GM12878 (cell line): ENCODE data around the gene FAM163B. TPM values are rescaled to one million over a fixed set of nuclear protein-coding genes. Genes with fewer than 3 reads are reported as not detected.
A peak's percentile ranks its signal among the peaks of the same experiment; 100 is the strongest.

Experiments
- ATAC-seq: fragments of 200-7000 bp; cut with Tn5 transposase; 3 replicates; pipeline ENCODE4 v1.9.1; 2020; ENCODE audit warnings: mild to moderate bottlenecking, moderate library complexity
- BruUV-seq: library from RNA; stranded (reverse); fragments of 400-500 nt; replicated peaks from 2 replicates; lab custom pipeline; 2021; lab: Mats Ljungman, UMichigan
- CTCF ChIA-PET: fragments of 300-600 bp; sonication (Branson Sonifier 250); formaldehyde crosslinking; extraction: SDS; loops from one replicate; lab custom pipeline; 2021; ENCODE audit warnings: inconsistent platforms; lab: Yijun Ruan, JAX
- POLR2A ChIA-PET: fragments of 350-600 bp; formaldehyde crosslinking; extraction: SDS; loops from one replicate; lab custom pipeline; 2021; ENCODE audit warnings: inconsistent platforms; lab: Charles Lee
- RAD21 ChIA-PET: fragments of 300-600 bp; sonication (Branson Sonifier 250); formaldehyde crosslinking; loops from one replicate; lab custom pipeline; 2023; ENCODE audit warnings: antibody characterized with exemption; ENCODE audit not compliant: unreplicated experiment; lab: Charles Lee
- SMC1A ChIA-PET: fragments of 300-600 bp; sonication (Branson Sonifier 250); formaldehyde crosslinking; loops from one replicate; lab custom pipeline; 2023; ENCODE audit not compliant: unreplicated experiment, uncharacterized antibody; lab: Charles Lee
- DNase-seq: peaks from one replicate; pipeline ENCODE4 v3.0.0-alpha.2; 2011; ENCODE audit warnings: low read depth, low spot score
- FAIRE-seq: peaks from 3 replicates; lab custom pipeline; 2011; peaks lifted over from hg19 to GRCh38; lab: Jason Lieb, UNC
- H2AFZ ChIP-seq: 2 replicates; pipeline ENCODE4 v1.6.0; 2011; ENCODE audit warnings: low read depth, low read length, control low read depth; ENCODE audit not compliant: control insufficient read depth
- H3K27ac ChIP-seq: 2 replicates; pipeline ENCODE4 v1.5.1; 2011; ENCODE audit warnings: control low read depth; ENCODE audit not compliant: control insufficient read depth, insufficient read depth
- H3K27me3 ChIP-seq, 2 experiments: replicated peaks in 1 of 2; 2 replicates each; pipeline versions ENCODE4 v1.6.0 to v1.6.1; 2011; ENCODE audit warnings: low read length in 1 of 2; ENCODE audit not compliant: control insufficient read depth in 2 of 2, insufficient read depth in 2 of 2
- H3K36me3 ChIP-seq, 2 experiments: 2 replicates each; pipeline ENCODE4 v1.5.1; 2011; ENCODE audit warnings: low read length in 1 of 2; ENCODE audit not compliant: control insufficient read depth in 2 of 2, insufficient read depth in 2 of 2
- H3K4me1 ChIP-seq: 2 replicates; pipeline ENCODE4 v1.6.1; 2011; ENCODE audit warnings: mild to moderate bottlenecking, low read length, moderate library complexity, mixed read lengths; ENCODE audit not compliant: control insufficient read depth, insufficient read depth
- H3K4me2 ChIP-seq: 2 replicates; pipeline ENCODE4 v1.6.0; 2011; ENCODE audit warnings: control low read depth; ENCODE audit not compliant: control insufficient read depth, insufficient read depth
- H3K4me3 ChIP-seq: fragments of 200-600 bp; sonication (generic); 2 replicates; pipeline ENCODE4 v1.5.1; 2016
- H3K79me2 ChIP-seq: 2 replicates; pipeline ENCODE4 v1.6.0; 2011; ENCODE audit warnings: low read length; ENCODE audit not compliant: control insufficient read depth, insufficient read depth
- H3K9ac ChIP-seq: 2 replicates; pipeline ENCODE4 v1.8.0; 2011; ENCODE audit warnings: low read length, control low read depth, mixed read lengths; ENCODE audit not compliant: control insufficient read depth, insufficient read depth
- H3K9me3 ChIP-seq: replicated peaks from 3 replicates; pipeline ENCODE4 v1.5.1; 2011; ENCODE audit warnings: mild to moderate bottlenecking, low read length; ENCODE audit not compliant: control insufficient read depth, insufficient read depth
- H4K20me1 ChIP-seq: 2 replicates; pipeline ENCODE4 v1.6.0; 2011; ENCODE audit not compliant: control insufficient read depth, insufficient read depth
- DPF2 ChIP-seq: fragments of 450-650 bp; IDR thresholded peaks from 2 replicates; pipeline ENCODE4 v1.6.1; 2017; ENCODE audit warnings: mild to moderate bottlenecking
- MEF2B ChIP-seq: fragments of 450-650 bp; IDR thresholded peaks from 2 replicates; pipeline ENCODE4 v1.6.1; 2018; ENCODE audit warnings: mild to moderate bottlenecking, moderate library complexity; ENCODE audit not compliant: partially characterized antibody, poor library complexity, severe bottlenecking
- PML ChIP-seq: IDR thresholded peaks from 2 replicates; pipeline ENCODE4 v1.6.1; 2012; ENCODE audit warnings: low read length, inconsistent platforms
- RB1 ChIP-seq: fragments of 450-650 bp; formaldehyde crosslinking; IDR thresholded peaks from 2 replicates; pipeline ENCODE4 v1.6.1; 2017; ENCODE audit warnings: mild to moderate bottlenecking, borderline replicate concordance
- SIN3A ChIP-seq: IDR thresholded peaks from 2 replicates; pipeline ENCODE4 v1.6.1; 2012; ENCODE audit warnings: low read depth, low read length, improper control_type of control experiment
- SREBF1 ChIP-seq: IDR thresholded peaks from 2 replicates; pipeline ENCODE4 v1.6.1; 2012; ENCODE audit warnings: mild to moderate bottlenecking, low read length
- WGBS: methylation state at CpG from one replicate; pipeline ENCODE4 v1.1.6; 2016; ENCODE audit warnings: low lambda C conversion rate; ENCODE audit not compliant: insufficient replicate concordance, insufficient coverage; ENCODE audit errors: missing lambda C conversion rate; 5-methylcytosine and 5-hydroxymethylcytosine counted together
- in situ Hi-C: fragments of 300-500 bp; cut with MboI; formaldehyde crosslinking; loops from 9 replicates; pipeline ENCODE4 v1.14.3; 2018; ENCODE audit warnings: mixed read lengths
- intact Hi-C: fragments of 100-400 bp; cut with micrococcal nuclease; formaldehyde crosslinking; loops from one replicate; pipeline ENCODE4 v1.14.2; 2022; ENCODE audit not compliant: unreplicated experiment
- polyA plus RNA-seq, 11 experiments: library from polyadenylated mRNA; depleted of rRNA in 4 of 11; unstranded in 6 of 11; stranded (reverse) in 5 of 11; fragments of >200 nt; fragmentation: Nextera tagmentation in 4 of 11; fragmentation: Illumina TruSeq in 1 of 11; extraction: Ambion mirVana in 4 of 11; extraction: Trizol in 1 of 11; gene quantifications; 1 replicate in 1 of 11; 2 replicates in 10 of 11; pipeline versions ENCODE4 v1.2.1 to v1.2.3, GENCODE V29; 2011 to 2016; ENCODE audit warnings: inconsistent platforms in 2 of 11, missing spikeins in 2 of 11, low read depth in 1 of 11
- total RNA-seq, 4 experiments: library from RNA; depleted of rRNA in 3 of 4; stranded (reverse); fragments of >200 nt in 3 of 4; fragmentation: Illumina TruSeq in 1 of 4; extraction: Trizol in 1 of 4; gene quantifications; 2 replicates each; pipeline versions ENCODE4 v1.2.1 to v1.2.3, GENCODE V29; 2013 to 2021

The FAM163B gene
- total and polyA plus RNA-seq, 10 of the 15 experiments (the other 5 are each of a cell fraction or from before 2014, with no cell fraction given), result not detected

DNA sequence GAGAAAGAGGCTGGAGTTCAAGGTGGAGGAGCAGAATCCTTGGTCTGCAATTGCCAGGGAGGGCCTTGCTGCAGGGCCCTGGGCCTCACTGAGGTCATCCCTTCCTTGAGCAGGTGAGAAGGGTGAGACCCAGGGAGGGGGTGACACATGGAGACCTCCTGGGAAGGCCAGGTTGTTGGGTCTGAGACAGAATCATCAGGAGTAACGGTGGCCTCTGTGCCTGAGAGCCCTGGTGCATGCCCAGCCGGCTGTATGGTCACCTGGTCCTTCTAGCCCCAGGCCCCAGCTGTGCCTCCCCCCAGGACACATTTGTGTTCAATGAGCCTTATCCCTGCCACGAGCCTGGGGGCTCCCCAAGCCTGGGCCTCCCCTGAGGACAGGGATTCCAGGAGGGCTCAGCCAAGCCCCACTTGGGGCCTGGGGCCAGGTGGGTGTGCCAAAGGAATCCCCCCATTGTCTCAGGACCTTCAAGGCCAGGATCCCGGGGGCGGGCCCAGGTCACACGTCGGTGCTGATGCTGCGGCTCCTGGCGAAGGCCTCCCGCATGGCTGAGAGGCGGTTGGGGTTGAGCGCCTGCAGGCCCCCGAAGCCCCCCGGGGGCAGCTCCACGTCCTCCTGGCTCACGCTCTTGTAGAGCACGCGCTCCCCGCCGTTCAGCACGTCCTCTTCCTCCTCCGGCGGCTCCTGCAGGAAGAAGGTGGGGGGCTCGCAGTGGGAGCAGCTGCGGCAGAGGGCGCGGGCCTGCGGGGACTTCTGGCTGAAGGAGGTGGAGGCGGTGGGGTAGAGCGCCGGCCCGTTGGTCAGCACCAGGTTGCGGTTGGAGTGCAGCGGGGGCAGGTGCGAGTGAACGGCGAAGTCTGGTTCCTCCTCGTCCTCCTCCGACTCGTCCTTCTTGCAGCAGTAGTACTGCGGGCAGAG is 30.4 kb downstream of the FAM163B start:
- BruUV-seq, result no TSS peak
- Histone ChIP-seq H3K4me1 (no peaks in the 10 kb centered on the region; the same call in 1 of the 2 replicates), H3K9me3 (no peaks in the 10 kb centered on the region)
- RAD21 ChIA-PET, result no interaction called here
- TF ChIP-seq DPF2, result 0 out of 2 replicates have a peak, but pooled peaks have one; percentile 15
- no peak for TF ChIP-seq RB1
- TF ChIP-seq PML, result no peak
- TF ChIP-seq SREBF1, result no peak
- TF ChIP-seq MEF2B, result no peak
- TF ChIP-seq, all 136 proteins: peak for 1
- SMC1A ChIA-PET, result no interaction called here
- Histone ChIP-seq H2AFZ (no peak overlapping the region), H3K4me2 (no peak overlapping the region), H3K9ac (no peak overlapping the region), H3K79me2 (no peaks in the 10 kb centered on the region), H3K27ac (no peak overlapping the region), H4K20me1 (no peaks in the 10 kb centered on the region; the same call in 1 of the 2 replicates), H3K36me3 (no peaks in the 10 kb centered on the region), H3K27me3 (peaks cover 15 to 27% of the 10 kb centered on the region in 2 experiments; a peak in 3 of 4 replicates), H3K4me3 (no peak overlapping the region)
- in situ Hi-C loops, result no loop called here
- CTCF ChIA-PET, result no interaction called here
- FAIRE-seq, result no peak
- intact Hi-C loops, result no loop called here
- DNase-seq, result no peak
- POLR2A ChIA-PET, result no interaction called here
- 3% methylated on average over 26 of the region's 41 CpGs for WGBS
- peak; percentile 20; the same call in 2 of the 3 replicates for ATAC-seq

DNA sequence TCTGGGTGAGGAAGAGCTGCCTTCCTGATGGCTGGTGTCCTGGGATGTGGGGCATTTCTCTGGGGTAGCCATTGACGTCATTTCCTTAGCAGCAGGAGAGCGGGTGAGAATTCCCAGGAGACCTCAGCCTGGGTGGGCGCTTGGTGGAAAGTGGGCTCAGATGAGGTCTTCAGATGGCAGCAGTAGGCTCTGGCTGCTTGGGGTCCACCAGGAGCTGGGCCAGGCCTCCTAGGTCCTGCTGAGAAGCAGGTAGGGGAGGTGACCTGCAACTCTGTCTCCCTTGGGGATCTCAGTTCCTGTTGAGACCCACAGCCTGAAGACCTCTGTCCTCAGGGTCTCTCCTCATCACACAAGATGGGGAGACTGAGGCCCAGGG is 31.5 kb downstream of the FAM163B start:
- ChIA-PET SMC1A (interaction anchor here (0.6 kb wide), 1 partner anchor 1372 kb away, joined by 3 read pairs; no protein-coding TSS in a partner anchor), CTCF (no interaction called here), POLR2A (no interaction called here), RAD21 (no interaction called here)
- H2AFZ ChIP-seq, result no peak overlapping the region
- no peaks in the 10 kb centered on the region for H3K36me3 ChIP-seq
- FAIRE-seq, result no peak
- no peaks in the 10 kb centered on the region for H3K79me2 ChIP-seq
- H3K9me3 ChIP-seq, result no peaks in the 10 kb centered on the region
- H4K20me1 ChIP-seq, result no peaks in the 10 kb centered on the region; the same call in 1 of the 2 replicates
- peaks cover 11 to 21% of the 10 kb centered on the region in 2 experiments; a peak in 3 of 4 replicates for H3K27me3 ChIP-seq
- no TSS peak for BruUV-seq
- H3K4me2 ChIP-seq, result no peak overlapping the region
- H3K27ac ChIP-seq, result no peak overlapping the region
- intact Hi-C loops (no loop called here), in situ Hi-C loops (no loop called here)
- no peak overlapping the region for H3K4me3 ChIP-seq
- ATAC-seq, result no peak
- H3K4me1 ChIP-seq, result no peaks in the 10 kb centered on the region; the same call in 1 of the 2 replicates
- 10% methylated on average over 3 of the region's 3 CpGs for WGBS
- no peak overlapping the region for H3K9ac ChIP-seq
- no peak for DNase-seq
- TF ChIP-seq SIN3A (no peak), MEF2B (peak; percentile 19)
